CD4-positive, CD25-positive, alpha-beta regulatory T cell (primary cell): ENCODE measurements around the gene ITPR2. TPM values are rescaled to one million over a fixed set of nuclear protein-coding genes. Genes with fewer than 3 reads are reported as not detected.

Experiments used
- ATAC-seq, 2 donors: fragments of 150-1000 bp; cut with Tn5 transposase; one replicate each; pipeline ENCODE4 v1.10.0; 2021; ENCODE audit warnings: low read depth in 2 of 2, moderate number of reproducible peaks in 2 of 2, moderate library complexity in 1 of 2
- DNase-seq, 3 donors: peaks; one replicate each; pipeline versions ENCODE4 v3.0.0 to v3.0.0-alpha.2; 2012 to 2022; ENCODE audit warnings: mixed read lengths in 1 of 3
- H3K27ac ChIP-seq: one replicate; pipeline ENCODE4 v1.7.0; 2013; ENCODE audit warnings: mild to moderate bottlenecking, low read length; ENCODE audit not compliant: insufficient read depth, poor library complexity, severe bottlenecking
- H3K27me3 ChIP-seq: one replicate; pipeline ENCODE4 v1.7.0; 2013; ENCODE audit warnings: low read length; ENCODE audit not compliant: control insufficient read depth, insufficient read depth
- H3K36me3 ChIP-seq: one replicate; pipeline ENCODE4 v1.7.0; 2013; ENCODE audit warnings: mild to moderate bottlenecking, low read length, moderate library complexity; ENCODE audit not compliant: control insufficient read depth, insufficient read depth
- H3K4me1 ChIP-seq: 2 replicates; pipeline ENCODE4 v1.7.0; 2013; ENCODE audit warnings: mild to moderate bottlenecking, low read length; ENCODE audit not compliant: insufficient read depth, control insufficient read depth, poor library complexity, severe bottlenecking
- H3K4me3 ChIP-seq: one replicate; pipeline ENCODE4 v1.7.0; 2013; ENCODE audit warnings: low read depth, mild to moderate bottlenecking, low read length, moderate library complexity
- H3K9me3 ChIP-seq, 2 experiments: 1 replicate in 1 of 2; 2 replicates in 1 of 2; pipeline ENCODE4 v1.7.0; 2013; ENCODE audit warnings: low read length in 2 of 2, mild to moderate bottlenecking in 1 of 2, moderate library complexity in 1 of 2; ENCODE audit not compliant: control insufficient read depth in 2 of 2
- H3K27ac Mint-ChIP-seq, 3 donors: one replicate each; pipeline ENCODE4 v1.8.0; 2020 to 2022; ENCODE audit warnings: mild to moderate bottlenecking in 3 of 3, mixed read lengths in 3 of 3, moderate library complexity in 2 of 3
- H3K27me3 Mint-ChIP-seq: one replicate; pipeline ENCODE4 v1.8.0; 2022; ENCODE audit warnings: mild to moderate bottlenecking, mixed read lengths
- H3K36me3 Mint-ChIP-seq: one replicate; pipeline ENCODE4 v1.8.0; 2020; ENCODE audit warnings: mixed read lengths
- H3K4me1 Mint-ChIP-seq, 4 donors: one replicate each; pipeline ENCODE4 v1.8.0; 2020 to 2022; ENCODE audit warnings: mixed read lengths in 4 of 4, mild to moderate bottlenecking in 1 of 4
- H3K4me3 Mint-ChIP-seq, 4 donors: one replicate each; pipeline ENCODE4 v1.8.0; 2020 to 2022; ENCODE audit warnings: mild to moderate bottlenecking in 4 of 4, mixed read lengths in 4 of 4, moderate library complexity in 3 of 4
- H3K9me3 Mint-ChIP-seq, 7 donors: one replicate each; pipeline ENCODE4 v1.8.0; 2020 to 2022; ENCODE audit warnings: mixed read lengths in 7 of 7, mild to moderate bottlenecking in 3 of 7, moderate library complexity in 2 of 7
- polyA plus RNA-seq, 4 donors: library from polyadenylated mRNA; unstranded; fragments of 300-500 nt; fragmentation: Illumina TruSeq; gene quantifications; one replicate each; pipeline ENCODE4 v1.2.3, GENCODE V29; 2021
- total RNA-seq: library from RNA; stranded (reverse); gene quantifications from one replicate; pipeline ENCODE4 v1.2.3, GENCODE V29; 2022

The ITPR2 gene
- total and polyA plus RNA-seq, 5 donors from 2014 or later = 9.9 to 54.1 (median 11.7) TPM

DNA sequence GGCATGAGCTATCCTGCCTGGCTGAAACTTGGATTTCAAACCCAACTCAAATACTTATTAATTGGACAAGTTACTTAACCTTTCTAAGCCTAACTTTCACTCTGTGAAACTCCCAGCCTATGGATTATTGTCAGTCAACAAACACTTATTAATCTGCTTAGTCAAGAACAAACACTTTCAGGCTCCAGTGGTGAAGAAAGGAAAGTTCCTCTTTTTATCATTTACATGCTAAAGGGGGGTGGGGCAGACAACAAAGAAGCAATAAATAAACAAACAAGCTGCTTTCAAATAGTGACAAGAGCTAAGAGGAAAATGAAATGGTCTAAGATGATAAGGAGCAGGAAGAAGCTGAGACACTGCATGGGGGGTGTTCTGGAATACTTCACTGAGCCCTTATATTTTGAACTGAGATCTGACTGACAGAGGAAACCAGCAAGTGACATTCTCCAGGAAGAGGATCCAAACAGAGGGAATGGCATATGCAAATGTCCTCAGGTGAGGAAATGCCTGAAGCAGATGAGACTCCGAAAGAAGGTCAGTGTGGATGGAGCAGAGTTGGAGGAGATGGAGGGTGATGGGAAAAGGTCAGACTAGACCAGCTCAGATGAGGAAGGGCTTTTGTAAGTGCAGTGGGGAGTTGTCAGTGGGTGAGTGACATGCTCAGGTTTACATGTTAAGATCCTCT lies 259.6 kb downstream of the ITPR2 start:
- Histone ChIP-seq H3K4me3 (no peak overlapping the region), H3K27ac (no peak overlapping the region), H3K4me1 (peaks cover 6% of the 10 kb centered on the region), H3K36me3 (peaks cover 7% of the 10 kb centered on the region), H3K9me3 (no peaks in the 10 kb centered on the region), H3K27me3 (no peaks in the 10 kb centered on the region)
- Mint-ChIP-seq H3K27ac (no peak overlapping the region), H3K27me3 (no peaks in the 10 kb centered on the region), H3K4me3 (no peak overlapping the region), H3K36me3 (peaks cover 62% of the 10 kb centered on the region), H3K4me1 (peaks cover 7 to 23% (median 16%) of the 10 kb centered on the region in 4 donors), H3K9me3 (peaks cover 0 to 2% (median 0%) of the 10 kb centered on the region in 7 donors)
- no peak for ATAC-seq
- DNase-seq = no peak

DNA sequence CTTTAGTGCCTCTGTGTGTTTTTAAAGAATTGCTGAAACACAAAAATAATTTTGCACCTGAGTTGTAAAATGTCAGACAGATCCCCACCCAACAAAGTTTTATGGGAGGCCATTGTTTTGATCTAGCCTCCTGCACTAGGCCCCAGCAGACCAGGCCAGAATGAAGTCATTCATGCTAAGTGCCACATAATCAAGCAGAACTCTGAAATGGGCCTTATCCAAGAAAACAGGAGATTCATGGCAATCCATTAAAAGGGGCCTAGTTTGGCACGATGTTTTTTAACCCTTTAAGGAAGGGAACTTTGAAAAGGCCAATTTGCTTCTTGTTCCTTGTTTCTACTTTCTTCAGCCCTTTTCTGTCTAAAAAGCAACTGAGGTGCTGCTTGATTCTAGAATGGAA lies 260.9 kb downstream of the ITPR2 start:
- no peak for ATAC-seq
- Mint-ChIP-seq H3K27ac (peak overlapping the region in 1 of 3 donors; percentile 7), H3K36me3 (peaks cover 58% of the 10 kb centered on the region), H3K4me3 (no peak overlapping the region), H3K4me1 (peaks cover 7 to 20% (median 16%) of the 10 kb centered on the region in 4 donors), H3K9me3 (peaks cover 0 to 2% (median 0%) of the 10 kb centered on the region in 7 donors), H3K27me3 (no peaks in the 10 kb centered on the region)
- Histone ChIP-seq H3K4me3 (no peak overlapping the region), H3K36me3 (peaks cover 6% of the 10 kb centered on the region), H3K27ac (no peak overlapping the region), H3K9me3 (no peaks in the 10 kb centered on the region), H3K4me1 (peaks cover 6% of the 10 kb centered on the region), H3K27me3 (no peaks in the 10 kb centered on the region)
- no peak for DNase-seq

DNA sequence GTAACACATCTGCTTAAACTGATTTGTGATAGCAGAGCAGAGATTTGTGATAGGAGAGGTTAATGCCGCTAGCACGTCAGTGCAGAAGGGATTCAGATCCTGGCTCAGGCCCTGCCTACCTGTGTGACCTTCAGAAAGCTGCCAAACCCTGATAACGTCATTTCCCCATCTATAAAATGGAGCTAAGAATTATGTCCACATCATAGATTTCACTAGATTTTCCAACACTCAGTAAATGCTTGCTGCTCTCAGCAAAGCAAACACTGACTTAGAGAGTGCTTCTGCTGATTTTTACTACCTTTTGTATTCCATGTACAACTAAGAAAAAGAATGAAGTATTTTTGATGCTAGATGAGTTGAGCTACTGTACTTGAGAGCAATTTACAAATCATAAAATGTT lies 261.4 kb downstream of the ITPR2 start:
- Histone ChIP-seq H3K27ac (no peak overlapping the region), H3K9me3 (no peaks in the 10 kb centered on the region), H3K4me1 (peaks cover 4% of the 10 kb centered on the region), H3K36me3 (peaks cover 3% of the 10 kb centered on the region), H3K27me3 (no peaks in the 10 kb centered on the region), H3K4me3 (no peak overlapping the region)
- Mint-ChIP-seq H3K4me3 (no peak overlapping the region), H3K36me3 (peaks cover 52% of the 10 kb centered on the region), H3K9me3 (peaks cover 0 to 2% (median 0%) of the 10 kb centered on the region in 7 donors), H3K4me1 (peaks cover 7 to 18% (median 11%) of the 10 kb centered on the region in 4 donors), H3K27me3 (no peaks in the 10 kb centered on the region), H3K27ac (no peak overlapping the region)
- DNase-seq = no peak
- ATAC-seq = no peak

DNA sequence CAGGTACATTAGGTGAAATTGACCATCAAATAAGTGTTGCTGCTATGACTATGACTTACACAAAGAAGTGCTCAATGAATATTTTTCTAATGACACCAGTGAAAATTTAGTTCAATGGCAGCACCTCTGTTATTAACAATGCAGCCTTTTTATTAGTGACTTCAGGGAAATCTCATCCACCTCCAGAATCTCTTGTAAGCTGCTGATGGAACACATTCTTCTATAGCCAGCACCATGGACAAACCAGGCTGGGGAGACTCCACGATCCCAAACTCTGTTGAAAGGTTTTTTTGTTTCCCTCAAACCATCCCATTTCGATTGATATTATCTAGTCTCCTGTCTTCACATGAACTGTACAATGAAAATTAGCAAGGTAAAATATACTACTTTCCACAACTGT lies 265.9 kb downstream of the ITPR2 start:
- no peak overlapping the region for H3K27ac Mint-ChIP-seq
- no peaks in the 10 kb centered on the region for H3K9me3 ChIP-seq
- no peaks in the 10 kb centered on the region for H3K27me3 ChIP-seq
- H3K4me3 ChIP-seq = no peak overlapping the region
- no peak overlapping the region for H3K4me3 Mint-ChIP-seq
- H3K36me3 ChIP-seq = no peaks in the 10 kb centered on the region
- H3K4me1 Mint-ChIP-seq = peaks cover 0 to 4% (median under 1%) of the 10 kb centered on the region in 4 donors
- peaks cover 47% of the 10 kb centered on the region for H3K36me3 Mint-ChIP-seq
- no peak overlapping the region for H3K27ac ChIP-seq
- DNase-seq (no peak), ATAC-seq (no peak)
- no peaks in the 10 kb centered on the region for H3K27me3 Mint-ChIP-seq
- H3K4me1 ChIP-seq = no peaks in the 10 kb centered on the region
- peaks cover 0 to 3% (median 0%) of the 10 kb centered on the region in 7 donors for H3K9me3 Mint-ChIP-seq

DNA sequence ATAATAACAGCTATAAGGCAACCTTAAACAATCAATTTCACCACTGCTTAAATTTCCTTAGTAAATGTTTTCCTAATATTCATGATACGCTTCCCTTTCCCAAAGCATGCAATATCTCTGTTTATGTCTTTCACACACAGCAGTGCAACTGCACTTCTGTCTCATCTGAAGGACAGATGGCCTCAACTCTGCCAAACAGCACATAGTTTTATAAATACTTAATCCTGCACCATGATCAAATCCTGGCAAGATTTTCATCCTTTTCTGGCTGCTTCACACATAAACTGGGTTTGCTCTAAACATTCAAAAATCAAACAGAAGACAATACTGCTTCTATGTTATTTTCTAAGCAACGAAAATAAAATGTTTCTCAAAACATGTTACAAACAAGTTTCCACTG lies 266.3 kb downstream of the ITPR2 start:
- no peaks in the 10 kb centered on the region for H3K4me1 ChIP-seq
- peaks cover 52% of the 10 kb centered on the region for H3K36me3 Mint-ChIP-seq
- H3K4me1 Mint-ChIP-seq = peaks cover 0 to 4% (median 0%) of the 10 kb centered on the region in 4 donors
- DNase-seq (no peak), ATAC-seq (no peak)
- H3K27me3 ChIP-seq = no peaks in the 10 kb centered on the region
- H3K4me3 Mint-ChIP-seq = no peak overlapping the region
- H3K27me3 Mint-ChIP-seq = no peaks in the 10 kb centered on the region
- H3K9me3 Mint-ChIP-seq = peaks cover 0 to 3% (median 0%) of the 10 kb centered on the region in 7 donors
- no peak overlapping the region for H3K4me3 ChIP-seq
- no peak overlapping the region for H3K27ac Mint-ChIP-seq
- no peaks in the 10 kb centered on the region for H3K9me3 ChIP-seq
- H3K27ac ChIP-seq = no peak overlapping the region
- H3K36me3 ChIP-seq = no peaks in the 10 kb centered on the region

DNA sequence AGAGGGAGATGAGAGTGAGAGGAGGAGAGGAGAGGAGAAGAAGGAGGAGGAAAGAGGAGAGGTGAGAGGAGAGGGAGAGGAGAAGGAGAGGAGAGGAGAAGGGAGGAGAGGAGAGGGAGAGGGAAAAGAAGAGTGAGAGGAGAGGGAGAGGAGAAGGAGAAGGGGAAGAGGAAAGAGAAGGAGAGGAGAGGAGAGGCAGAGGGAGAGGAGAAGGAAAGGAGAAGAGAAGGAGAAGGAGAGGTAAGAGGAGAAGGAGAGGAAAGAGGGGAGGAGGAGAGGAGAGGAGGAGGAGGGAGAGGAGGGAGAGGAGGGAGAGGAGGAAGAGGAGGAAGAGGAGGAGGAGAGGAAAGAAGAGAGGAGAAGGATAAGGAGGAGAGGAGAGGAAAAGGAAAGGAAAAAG lies 266.8 kb downstream of the ITPR2 start:
- Histone ChIP-seq H3K27ac (no peak overlapping the region), H3K36me3 (no peaks in the 10 kb centered on the region), H3K27me3 (no peaks in the 10 kb centered on the region), H3K4me3 (no peak overlapping the region), H3K4me1 (no peaks in the 10 kb centered on the region), H3K9me3 (no peaks in the 10 kb centered on the region)
- Mint-ChIP-seq H3K4me1 (peaks cover 0 to 4% (median 0%) of the 10 kb centered on the region in 4 donors), H3K9me3 (peaks cover 0 to 3% (median 0%) of the 10 kb centered on the region in 7 donors), H3K4me3 (no peak overlapping the region), H3K27me3 (no peaks in the 10 kb centered on the region), H3K27ac (no peak overlapping the region), H3K36me3 (peaks cover 49% of the 10 kb centered on the region)
- DNase-seq (no peak), ATAC-seq (no peak)

DNA sequence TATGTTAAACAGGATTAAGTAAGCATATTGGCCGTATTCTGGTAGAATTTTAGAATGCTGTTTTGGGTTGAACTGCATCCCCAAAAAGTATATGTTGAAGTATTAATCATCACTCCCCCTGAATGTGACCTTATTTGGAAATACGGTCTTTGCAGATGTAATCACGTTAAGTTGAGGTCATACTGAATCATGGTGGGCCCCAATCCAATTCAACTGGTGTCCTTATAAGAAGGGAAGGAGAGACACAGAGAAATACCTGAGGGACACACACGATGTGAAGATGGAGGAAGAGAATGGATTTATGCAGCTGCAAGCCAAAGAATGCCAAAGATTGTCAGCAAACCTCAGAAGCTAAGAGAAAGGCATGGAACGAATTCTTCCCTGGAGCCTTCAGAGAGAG lies 268.6 kb downstream of the ITPR2 start:
- DNase-seq (no peak), ATAC-seq (no peak)
- H3K27ac ChIP-seq = no peak overlapping the region
- H3K27ac Mint-ChIP-seq = no peak overlapping the region
- no peaks in the 10 kb centered on the region for H3K27me3 ChIP-seq
- peaks cover 44% of the 10 kb centered on the region for H3K36me3 Mint-ChIP-seq
- H3K9me3 ChIP-seq = no peaks in the 10 kb centered on the region
- H3K9me3 Mint-ChIP-seq = peaks cover 0 to 3% (median 0%) of the 10 kb centered on the region in 7 donors
- H3K4me3 Mint-ChIP-seq = no peak overlapping the region
- peaks cover 13% of the 10 kb centered on the region for H3K36me3 ChIP-seq
- no peaks in the 10 kb centered on the region for H3K27me3 Mint-ChIP-seq
- peaks cover 0 to 4% (median 0%) of the 10 kb centered on the region in 4 donors for H3K4me1 Mint-ChIP-seq
- H3K4me1 ChIP-seq = no peaks in the 10 kb centered on the region
- no peak overlapping the region for H3K4me3 ChIP-seq

DNA sequence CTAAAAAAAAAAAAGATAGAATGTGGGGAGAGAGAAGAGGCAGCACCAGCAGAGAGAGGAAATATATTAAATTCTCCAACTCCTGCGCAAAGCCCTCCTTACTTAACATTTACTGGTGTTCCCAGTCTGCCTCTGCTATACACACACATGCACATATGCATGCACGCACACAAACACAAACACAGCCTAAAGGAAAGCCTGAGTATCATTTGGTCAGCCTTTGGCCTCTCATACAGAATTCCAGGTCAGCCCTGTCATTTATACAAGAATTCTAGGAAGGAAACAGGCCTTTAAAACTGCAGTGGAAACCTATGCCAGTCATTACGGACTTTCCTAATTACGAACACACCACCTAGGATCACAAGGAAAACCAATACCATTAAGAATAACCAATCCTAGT lies 269.4 kb downstream of the ITPR2 start:
- peaks cover 0 to 3% (median 0%) of the 10 kb centered on the region in 7 donors for H3K9me3 Mint-ChIP-seq
- no peak overlapping the region for H3K27ac ChIP-seq
- peaks cover 0 to 4% (median 0%) of the 10 kb centered on the region in 4 donors for H3K4me1 Mint-ChIP-seq
- no peak for ATAC-seq
- H3K4me3 Mint-ChIP-seq = no peak overlapping the region
- H3K4me3 ChIP-seq = no peak overlapping the region
- H3K27me3 ChIP-seq = no peaks in the 10 kb centered on the region
- H3K36me3 Mint-ChIP-seq = peaks cover 38% of the 10 kb centered on the region
- H3K4me1 ChIP-seq = no peaks in the 10 kb centered on the region
- H3K36me3 ChIP-seq = peaks cover 19% of the 10 kb centered on the region
- H3K27ac Mint-ChIP-seq = no peak overlapping the region
- no peaks in the 10 kb centered on the region for H3K9me3 ChIP-seq
- no peaks in the 10 kb centered on the region for H3K27me3 Mint-ChIP-seq
- no peak for DNase-seq
